ENCODE results near the gene PIK3R5.
"Not testable (repeated sequence)": the region's sequence is repeated elsewhere in the genome, so short reads cannot be mapped to it uniquely, and the experiment has no call there.

Gene PIK3R5

GRCh38 chr17:8859027-8859803 lies 106.3 kb downstream of the PIK3R5 start:
- DNase-seq (ENCODE audit: low spot score): peak; percentile 49

GRCh38 chr17:8857919-8858318 lies 107.6 kb downstream of the PIK3R5 start:
- peak; percentile 78 for DNase-seq (ENCODE audit: low spot score)

DNA sequence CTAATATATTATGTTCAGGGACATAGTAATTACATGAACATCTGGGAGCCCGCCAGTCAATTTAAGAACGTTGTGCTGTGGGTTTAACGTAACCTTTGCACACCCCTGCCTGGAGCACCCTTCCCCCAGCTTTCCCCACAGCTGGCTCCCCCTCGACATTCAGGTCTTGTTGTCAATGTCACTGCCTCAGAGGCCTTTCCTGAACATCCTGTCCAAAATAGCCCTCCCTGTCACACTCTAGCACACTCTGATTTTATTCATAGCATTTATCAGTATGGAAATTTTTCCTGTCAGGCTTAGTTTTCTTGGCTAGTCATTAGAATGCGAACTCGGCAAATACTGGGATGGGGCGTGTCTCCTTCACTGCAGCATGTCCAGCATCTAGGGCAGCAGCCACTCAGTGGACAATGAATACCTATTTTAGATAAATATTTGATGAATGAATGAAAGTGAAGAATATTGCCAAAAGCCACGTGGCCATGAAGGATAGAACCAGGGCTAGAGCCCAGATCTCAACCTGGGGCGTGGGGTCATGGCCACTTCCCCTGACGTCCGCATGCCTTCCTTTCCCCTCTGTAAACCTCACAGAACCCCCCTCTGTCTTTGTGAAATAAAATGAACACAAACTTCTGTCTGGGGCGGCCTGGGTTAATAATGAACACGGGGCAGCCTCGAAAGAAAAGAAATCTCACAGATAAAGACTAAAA lies 108.5 kb downstream of the PIK3R5 start:
- no peak for DNase-seq (ENCODE audit: low spot score)

DNA sequence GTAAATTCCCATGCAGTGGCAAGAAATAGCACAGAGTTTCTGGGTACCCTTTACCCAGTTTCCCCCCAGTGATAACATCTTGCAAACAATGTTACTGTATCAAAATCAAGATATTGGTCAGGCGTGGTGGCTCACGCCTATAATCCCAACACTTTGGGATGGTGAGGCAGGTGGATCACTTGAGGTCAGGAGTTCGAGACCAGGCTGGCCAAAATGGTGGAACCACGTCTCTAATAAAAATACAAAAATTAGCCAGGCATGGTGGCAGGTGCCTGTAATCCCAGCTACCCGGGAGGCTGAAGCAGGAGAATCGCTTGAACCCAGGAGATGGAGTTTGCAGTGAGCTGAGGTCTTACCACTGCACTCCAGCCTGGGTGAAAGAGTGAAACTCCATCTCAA lies 109.3 kb downstream of the PIK3R5 start:
- not testable (repeated sequence) for DNase-seq (ENCODE audit: low spot score)

- no peak for DNase-seq (ENCODE audit: low spot score)
Observed at GRCh38 chr17:8855477-8856204, 109.9 kb downstream of the PIK3R5 start.

DNA sequence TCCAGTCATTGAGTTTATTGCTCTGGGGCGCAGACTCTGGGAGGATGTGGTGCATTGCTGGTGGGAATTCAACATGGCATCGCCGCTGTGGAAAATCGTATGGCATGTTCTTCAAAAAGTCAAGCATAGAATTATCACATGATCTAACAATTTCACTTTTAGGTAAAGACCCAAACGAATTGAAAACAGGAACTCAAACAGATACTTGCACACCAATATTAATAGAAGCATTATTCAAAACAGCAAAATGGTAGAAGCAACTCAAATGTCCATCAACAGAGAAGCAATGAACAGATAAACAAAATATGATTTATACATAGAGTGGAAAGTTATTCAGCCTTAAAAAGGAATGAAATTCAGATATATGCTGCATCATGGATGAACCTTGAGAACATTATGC lies 113.9 kb downstream of the PIK3R5 start:
- DNase-seq (ENCODE audit: low spot score): no peak

- no peak for DNase-seq (ENCODE audit: low spot score)
Observed at GRCh38 chr17:8849311-8850041, 116.0 kb downstream of the PIK3R5 start.

GRCh38 chr17:8847891-8848290 lies 117.6 kb downstream of the PIK3R5 start:
- DNase-seq (ENCODE audit: low spot score): no peak

DNA sequence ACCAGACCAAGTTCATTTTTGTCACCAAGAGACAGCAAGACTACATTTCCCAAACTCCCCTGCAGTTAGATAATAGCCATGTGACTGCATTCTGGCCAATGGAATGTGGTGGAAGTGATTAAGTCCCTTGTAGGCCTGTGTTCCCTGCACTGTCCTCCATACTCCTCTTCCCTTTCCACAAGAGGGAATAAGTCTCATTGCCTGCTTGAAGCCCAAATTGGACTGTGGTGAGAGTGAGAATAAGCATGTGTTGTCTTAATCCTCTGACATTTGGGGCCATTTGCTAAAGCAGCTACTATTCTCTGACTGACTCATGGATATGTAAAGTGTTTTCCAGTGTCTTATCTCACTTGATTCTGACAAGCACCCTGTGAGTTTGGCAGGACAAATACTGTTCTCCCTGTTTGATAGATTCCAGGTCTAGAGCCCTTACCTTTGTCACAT lies 118.7 kb downstream of the PIK3R5 start:
- DNase-seq (ENCODE audit: low spot score): peak; percentile 66

GRCh38 chr17:8844229-8845218 lies 121.0 kb downstream of the PIK3R5 start:
- DNase-seq (ENCODE audit: low spot score): no peak

GRCh38 chr17:8843344-8843743 lies 122.2 kb downstream of the PIK3R5 start:
- DNase-seq (ENCODE audit: low spot score): no peak

DNA sequence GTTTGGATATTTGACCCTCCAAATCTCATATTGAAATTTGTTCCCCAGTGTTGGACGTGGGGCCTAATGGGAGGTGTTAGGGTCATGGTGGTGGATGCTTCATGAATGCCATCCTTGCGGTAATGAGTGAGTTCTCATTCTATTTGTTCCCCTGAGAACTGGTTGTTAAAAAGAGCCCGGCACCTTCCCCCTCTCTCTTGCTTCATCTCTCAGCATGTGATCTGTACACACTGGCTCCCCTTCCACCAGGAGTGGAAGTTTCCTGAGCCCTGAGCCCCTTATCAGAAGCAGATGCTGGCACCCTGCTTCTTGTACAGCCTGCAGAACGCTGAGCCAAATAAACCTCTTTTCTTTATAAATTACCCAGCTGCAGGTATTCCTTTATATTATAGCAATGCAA lies 123.7 kb downstream of the PIK3R5 start:
- DNase-seq (ENCODE audit: low spot score): no peak

- DNase-seq (ENCODE audit: low spot score): no peak
Observed at GRCh38 chr17:8839410-8839935, 126.0 kb downstream of the PIK3R5 start.

- DNase-seq (ENCODE audit: low spot score): no peak
Observed at GRCh38 chr17:8838551-8839095, 126.9 kb downstream of the PIK3R5 start.

DNA sequence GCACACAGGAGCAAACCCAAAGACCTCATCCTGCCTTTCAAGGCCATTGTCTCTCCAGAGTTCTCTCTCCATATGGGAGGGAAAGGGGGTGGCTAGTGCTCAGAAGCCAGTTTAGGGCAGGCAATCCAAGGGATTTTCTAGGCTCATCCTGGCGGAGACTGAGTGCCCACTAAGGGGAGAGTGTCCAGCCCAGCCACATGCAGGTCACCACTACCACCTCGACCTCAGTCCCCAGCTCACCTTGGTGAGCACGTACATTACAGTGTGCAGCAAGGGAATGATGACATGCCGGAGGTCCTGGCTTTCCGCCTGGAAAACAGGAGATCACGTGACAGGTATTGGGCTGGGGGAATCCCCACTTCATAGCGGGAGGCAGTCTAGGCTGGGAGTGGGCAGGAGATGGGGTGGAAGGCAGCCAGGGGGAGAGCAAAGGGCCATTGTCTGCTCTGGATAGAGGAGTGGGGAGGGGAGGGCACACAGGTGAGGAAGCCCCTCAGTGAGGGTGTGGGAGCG lies 127.9 kb downstream of the PIK3R5 start:
- DNase-seq (ENCODE audit: low spot score): no peak

- no peak for DNase-seq (ENCODE audit: low spot score)
Observed at GRCh38 chr17:8836821-8837562, 128.5 kb downstream of the PIK3R5 start.

GRCh38 chr17:8835631-8836364 lies 129.7 kb downstream of the PIK3R5 start:
- DNase-seq (ENCODE audit: low spot score): no peak

GRCh38 chr17:8835106-8835505 lies 130.4 kb downstream of the PIK3R5 start:
- no peak for DNase-seq (ENCODE audit: low spot score)
